Activated CD8-positive, alpha-beta memory T cell treated with anti-CD3 and anti-CD28 coated beads, Interleukin-2, amount 50 U/mL, for 24 hours (primary cell): ENCODE data around the gene DTX3.

Source experiments
- DNase-seq: peaks from one replicate; pipeline ENCODE4 v3.0.0-alpha.2; 2020; ENCODE audit errors: extremely low read depth

The DTX3 gene

DNA sequence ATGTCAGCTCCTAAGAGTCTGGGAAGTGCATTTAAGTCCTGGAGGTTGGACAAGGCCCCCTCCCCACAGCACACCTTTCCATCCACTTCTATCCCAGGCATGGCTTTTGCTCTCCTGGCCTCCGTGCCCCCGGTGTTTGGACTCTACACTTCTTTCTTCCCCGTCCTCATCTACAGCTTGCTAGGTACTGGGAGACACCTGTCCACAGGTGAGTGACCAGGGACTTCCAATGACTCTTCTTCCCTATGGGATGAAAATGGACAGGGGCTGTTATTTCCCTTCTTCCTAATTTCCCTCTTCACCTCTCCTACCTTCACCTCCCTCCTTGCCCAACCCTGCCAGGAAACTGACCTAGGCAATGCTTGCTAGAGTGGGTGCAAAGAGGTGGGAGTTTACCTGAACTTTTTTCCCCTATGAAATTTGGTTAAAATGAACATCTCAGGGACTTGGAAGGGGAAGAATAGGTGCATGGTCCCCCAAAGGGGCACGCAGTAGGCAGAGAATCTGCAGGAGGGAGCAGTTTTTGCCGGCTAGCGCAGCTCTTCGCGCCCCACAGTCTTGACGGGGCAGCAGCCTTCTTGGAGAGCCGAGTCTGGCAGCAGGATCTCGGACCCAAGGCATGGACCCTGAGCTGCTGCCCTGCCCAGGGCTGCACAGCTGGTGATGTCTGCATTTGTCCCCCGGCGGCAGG lies 15.8 kb downstream of the DTX3 start:
- DNase-seq: no peak

DNA sequence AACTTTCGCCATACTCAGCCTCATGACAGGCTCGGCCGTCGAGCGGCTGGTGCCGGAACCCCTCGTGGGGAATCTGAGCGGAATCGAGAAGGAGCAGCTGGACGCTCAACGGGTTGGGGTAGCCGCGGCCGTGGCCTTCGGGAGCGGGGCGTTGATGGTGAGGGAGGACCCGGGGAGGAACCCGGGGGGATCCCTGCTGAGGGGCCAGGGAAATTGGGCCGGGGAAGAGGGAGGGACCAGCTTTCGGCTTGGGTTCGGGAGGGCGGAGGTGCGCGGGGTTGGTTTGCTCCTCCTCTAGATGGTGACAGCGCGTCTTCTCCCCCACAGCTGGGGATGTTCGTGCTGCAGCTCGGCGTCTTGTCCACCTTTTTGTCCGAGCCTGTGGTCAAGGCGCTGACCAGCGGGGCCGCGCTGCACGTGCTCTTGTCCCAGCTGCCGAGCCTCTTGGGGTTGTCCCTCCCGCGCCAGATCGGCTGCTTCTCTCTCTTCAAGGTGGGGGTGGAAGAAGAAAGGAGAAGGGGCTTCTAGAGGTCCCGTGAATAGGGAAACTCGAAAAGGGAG lies 16.4 kb downstream of the DTX3 start:
- no peak for DNase-seq

DNA sequence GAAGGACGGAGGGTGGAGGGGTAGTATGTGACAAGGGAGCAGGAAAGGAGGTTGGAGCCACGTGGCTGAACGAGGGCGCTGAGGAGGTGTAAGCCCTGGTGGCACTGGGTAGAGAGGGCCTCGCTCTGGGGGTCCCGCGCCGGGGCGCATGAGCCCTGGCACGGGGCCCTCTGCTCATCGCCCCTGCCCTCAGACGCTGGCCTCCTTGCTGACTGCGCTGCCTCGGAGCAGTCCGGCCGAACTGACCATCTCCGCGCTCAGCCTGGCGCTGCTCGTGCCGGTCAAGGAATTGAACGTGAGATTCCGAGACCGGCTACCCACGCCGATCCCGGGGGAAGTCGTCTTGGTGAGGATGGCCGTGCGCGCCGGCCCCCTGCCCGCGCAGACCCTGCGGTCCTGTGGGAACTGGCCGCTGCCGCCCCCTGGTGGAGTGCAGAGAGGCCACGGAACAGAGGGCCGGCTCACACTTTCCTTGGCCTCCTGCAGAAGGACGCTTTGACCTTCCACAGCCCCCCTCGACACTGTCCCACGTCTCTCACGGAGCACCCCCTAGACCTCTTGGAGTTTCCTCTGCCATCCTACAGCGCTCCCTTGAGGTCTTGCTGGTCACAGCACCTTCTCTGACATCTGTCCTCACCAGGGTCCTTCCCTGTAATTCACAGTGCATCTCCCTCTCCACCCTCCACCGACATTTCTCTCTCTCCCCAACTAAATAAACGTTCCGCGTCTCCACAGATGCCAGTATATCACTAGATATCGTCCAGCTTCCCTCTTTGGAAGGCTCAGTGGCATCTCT lies 17.1 kb downstream of the DTX3 start:
- DNase-seq: no peak

DNA sequence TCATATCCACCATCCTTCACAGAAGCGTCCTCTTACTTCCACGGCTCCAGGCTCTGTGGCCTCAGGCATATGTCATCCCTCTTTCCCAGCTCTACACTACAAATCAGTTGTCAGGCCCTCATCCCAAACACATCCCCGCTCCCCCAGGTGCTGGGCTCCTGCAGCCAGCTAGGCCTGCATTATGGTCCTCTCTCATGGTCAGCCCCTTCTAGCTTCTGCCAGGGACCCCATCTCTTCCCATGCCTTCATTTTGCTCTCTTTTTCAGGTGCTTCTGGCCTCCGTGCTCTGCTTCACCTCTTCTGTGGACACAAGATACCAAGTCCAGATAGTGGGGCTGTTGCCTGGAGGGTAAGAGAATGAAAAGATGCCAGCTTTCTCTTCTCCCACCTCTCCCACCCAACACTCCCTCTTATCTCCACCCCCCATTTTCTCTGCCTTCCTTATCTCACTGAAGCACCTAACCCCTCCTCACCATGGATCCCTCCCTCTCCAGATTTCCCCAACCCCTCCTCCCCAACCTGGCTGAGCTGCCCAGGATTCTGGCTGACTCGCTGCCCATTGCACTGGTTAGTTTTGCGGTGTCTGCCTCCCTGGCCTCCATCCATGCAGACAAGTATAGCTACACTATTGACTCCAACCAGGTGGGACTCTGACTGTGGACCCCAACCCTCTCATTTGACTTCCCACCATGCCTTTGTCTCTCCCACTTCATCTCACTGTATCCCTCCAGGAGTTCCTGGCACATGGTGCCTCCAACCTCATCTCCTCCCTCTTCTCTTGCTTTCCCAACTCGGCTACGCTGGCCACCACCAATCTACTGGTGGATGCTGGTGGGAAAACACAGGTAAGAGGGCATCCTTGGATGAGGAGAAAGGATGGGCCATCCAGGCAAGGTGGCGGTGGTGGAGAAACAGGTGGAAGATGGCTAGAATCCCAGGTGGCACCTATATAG lies 17.9 kb downstream of the DTX3 start:
- no peak for DNase-seq

DNA sequence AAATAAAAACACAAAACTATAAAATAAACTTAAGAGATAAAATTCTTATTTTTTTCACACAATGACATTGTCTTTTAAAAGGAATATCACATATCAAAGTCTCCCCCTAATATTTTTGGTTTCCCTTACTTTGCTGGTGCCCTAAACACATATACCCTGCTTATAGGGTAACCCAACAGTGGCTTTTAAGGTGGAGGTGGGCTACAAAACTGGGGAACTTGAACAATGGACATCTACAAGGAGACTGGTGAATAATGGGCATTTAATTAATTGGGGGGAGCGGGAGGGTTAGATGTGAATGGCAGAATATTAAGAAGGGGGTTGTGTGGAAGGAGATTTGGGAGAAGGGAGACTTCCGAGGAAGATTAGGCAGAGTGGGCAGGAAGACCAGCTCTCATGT lies 18.8 kb downstream of the DTX3 start:
- no peak for DNase-seq

DNA sequence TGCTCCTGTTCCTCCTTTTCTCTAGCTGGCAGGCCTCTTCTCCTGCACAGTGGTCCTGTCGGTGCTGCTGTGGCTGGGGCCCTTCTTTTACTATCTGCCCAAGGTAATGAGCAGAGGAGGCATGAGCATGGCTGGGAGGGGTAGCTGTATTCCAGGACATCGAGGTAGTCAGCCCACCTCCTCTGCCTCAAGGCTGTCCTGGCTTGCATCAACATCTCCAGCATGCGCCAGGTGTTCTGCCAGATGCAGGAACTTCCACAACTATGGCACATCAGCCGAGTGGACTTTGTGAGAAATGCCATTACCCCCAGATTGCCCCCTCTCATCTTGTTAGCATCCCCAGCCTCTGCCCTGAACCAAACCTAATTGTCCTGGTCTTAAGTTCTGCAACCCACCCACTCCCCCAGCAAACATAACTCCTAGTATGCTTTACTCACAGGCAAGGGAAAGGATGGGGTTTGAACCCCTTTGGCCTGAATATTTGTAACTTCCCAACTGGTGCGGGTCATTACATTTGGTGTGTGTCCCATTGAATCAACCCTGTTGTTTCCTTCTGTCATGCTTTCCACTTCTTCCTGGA lies 19.3 kb downstream of the DTX3 start:
- DNase-seq: no peak

DNA sequence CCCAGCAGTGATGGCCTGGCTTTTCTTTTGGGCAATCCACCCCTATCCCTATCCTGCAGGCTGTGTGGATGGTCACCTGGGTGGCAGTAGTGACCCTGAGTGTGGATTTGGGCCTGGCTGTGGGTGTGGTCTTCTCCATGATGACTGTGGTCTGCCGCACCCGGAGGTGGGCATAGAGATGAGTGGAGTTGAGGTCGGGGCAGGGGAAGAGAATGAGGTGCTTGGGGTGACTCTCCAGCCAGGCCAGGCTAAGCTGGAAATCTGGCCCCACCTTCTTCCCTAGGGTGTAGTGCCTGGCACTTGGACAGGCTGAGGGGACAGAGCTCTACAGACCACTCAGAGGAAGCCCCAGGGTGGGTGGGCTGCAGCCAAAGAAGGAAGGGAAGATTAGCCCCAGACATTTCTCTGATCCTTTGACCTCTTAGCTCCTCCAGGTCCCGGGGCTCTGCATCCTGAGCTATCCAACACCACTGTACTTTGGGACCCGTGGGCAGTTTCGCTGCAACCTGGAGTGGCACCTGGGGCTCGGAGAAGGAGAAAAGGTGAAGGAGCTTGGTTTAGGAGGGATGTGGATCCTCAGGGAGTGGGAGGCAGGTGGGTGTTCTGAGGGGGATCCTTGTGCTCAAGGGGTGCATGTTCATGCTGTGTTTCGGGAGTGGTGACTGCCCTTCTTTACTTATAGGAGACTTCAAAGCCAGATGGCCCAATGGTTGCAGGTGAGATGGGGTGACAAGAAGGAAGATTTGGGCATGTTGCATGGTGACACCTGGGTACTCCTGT lies 20.0 kb downstream of the DTX3 start:
- no peak for DNase-seq

DNA sequence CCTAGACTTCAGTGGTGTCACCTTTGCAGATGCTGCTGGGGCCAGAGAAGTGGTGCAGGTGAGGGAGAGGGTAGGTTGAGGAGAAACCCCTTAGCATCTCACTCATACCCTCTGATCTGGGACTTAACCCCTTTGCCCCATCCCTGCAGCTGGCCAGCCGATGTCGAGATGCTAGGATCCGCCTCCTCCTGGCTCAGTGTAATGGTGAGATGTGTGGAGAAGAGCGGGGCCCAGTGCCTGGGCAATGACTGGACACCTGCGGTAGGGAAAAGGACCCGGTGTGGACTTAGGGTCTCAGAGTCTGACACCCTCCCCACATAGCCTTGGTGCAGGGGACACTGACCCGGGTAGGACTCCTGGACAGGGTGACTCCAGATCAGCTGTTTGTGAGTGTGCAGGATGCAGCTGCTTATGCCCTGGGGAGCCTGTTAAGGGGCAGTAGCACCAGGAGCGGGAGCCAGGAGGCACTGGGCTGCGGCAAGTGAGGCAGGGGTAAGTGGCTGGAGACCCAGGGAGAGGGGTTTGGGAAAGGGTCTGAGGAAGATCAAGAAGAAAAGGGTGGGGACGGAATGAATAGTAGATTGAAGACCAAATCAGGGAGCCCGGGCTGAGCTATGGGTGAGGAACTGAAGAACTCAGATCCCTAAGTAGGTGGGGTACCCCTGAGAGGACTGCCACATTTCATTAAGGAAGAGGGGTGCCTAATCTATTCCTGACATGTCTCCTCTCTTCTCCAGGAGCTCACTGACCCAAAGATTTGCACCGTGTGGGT lies 20.8 kb downstream of the DTX3 start:
- no peak for DNase-seq

DNA sequence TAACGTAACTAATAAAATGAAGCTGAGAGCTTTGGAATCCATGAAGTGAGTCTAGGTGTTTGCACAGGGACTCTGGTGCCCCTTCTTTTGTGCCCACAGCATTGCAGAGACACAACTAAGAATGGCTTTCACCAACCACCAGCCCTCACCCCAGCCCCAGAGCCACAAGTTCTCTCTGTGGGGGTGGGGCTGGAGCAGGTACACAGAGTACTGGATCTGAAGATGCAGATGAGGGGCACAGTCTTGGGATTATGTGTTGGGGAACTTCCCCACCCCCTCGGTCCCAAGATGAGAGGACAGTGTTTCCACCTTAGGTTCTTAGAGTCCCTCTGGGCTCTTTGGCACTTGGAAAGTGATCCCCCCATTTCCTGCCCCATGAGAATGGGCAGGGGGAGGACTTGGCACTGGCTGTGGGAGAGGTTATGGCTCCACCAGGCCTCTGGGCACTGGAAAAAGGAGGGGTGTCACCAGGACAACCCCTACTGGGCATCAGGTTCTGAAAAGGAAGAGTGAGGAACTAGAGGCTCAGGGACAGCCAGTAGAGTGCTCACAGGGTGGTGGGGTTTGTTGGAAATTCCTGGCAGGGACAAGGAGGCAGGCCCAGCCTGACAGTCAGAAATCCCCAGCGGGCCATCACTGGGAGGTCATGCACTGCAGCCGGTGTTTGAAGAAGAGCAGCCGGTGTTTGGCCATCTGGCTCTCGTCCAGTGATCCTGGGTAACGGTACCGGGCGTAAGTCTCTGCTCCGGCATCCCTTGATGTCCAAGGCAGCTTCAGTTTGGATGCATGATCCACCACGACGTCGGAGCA lies 21.7 kb downstream of the DTX3 start:
- no peak for DNase-seq

DNA sequence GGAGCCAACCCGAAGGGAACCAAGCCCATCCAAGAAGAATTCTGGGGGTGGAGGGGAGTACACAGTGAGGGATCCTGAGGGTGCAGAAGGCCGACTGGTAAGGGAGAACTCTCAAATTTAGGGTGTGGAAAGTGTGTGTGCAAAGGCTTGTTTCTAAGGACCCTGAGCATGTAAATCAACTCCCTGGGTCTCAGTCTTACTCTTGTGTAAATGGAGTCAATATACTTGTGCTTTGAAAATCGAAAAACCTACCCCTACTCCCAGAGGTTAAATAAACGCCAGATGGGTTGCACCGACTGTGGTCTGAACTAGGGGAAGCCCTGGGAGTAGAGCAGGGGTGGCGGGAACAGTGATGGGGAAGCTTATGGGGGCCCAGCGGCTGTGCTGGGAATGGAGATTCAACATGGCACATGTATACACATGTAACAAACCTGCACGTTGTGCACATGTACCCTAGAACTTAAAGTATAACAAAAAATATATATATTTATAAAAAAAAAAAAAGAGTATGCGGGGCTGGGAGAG lies 22.4 kb downstream of the DTX3 start:
- no peak for DNase-seq

DNA sequence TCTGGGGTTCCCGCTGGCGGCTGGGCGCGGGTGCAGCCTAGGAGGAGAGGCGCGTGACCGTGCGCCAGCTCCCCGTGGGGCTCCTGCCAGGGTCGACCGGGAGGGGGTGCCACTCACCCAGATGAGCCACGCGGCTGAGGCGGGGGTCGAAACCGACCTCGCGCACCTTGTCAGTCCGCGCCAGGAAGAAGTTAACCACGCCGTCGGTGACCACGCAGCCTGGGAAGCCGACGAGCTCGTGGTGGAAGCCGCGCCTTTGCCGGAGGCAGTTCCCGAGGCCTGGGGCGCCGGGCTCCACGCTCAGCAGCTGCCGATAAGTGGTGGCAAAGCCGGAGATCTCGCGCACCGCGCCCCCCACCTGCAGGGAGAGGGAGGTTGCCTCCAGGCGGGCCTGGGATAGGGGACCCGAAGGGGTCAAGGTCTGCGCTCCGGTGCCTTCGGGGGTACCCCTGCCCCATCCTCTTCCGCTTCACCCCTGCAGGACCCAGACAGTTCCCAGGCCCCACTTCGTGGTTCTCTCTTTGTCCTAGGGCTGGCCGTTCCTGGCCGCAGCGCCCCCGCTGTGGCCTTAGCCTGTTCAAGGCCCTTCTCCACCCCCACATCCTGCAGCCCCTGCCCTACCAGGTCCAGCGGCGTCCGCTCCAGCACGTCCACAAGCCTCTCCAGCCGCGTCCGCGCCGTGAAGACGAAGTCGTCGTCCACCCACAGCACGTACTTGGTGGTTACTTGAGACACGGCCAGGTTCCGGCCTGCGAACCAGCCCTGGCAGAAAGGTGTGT lies 23.1 kb downstream of the DTX3 start:
- DNase-seq: no peak

DNA sequence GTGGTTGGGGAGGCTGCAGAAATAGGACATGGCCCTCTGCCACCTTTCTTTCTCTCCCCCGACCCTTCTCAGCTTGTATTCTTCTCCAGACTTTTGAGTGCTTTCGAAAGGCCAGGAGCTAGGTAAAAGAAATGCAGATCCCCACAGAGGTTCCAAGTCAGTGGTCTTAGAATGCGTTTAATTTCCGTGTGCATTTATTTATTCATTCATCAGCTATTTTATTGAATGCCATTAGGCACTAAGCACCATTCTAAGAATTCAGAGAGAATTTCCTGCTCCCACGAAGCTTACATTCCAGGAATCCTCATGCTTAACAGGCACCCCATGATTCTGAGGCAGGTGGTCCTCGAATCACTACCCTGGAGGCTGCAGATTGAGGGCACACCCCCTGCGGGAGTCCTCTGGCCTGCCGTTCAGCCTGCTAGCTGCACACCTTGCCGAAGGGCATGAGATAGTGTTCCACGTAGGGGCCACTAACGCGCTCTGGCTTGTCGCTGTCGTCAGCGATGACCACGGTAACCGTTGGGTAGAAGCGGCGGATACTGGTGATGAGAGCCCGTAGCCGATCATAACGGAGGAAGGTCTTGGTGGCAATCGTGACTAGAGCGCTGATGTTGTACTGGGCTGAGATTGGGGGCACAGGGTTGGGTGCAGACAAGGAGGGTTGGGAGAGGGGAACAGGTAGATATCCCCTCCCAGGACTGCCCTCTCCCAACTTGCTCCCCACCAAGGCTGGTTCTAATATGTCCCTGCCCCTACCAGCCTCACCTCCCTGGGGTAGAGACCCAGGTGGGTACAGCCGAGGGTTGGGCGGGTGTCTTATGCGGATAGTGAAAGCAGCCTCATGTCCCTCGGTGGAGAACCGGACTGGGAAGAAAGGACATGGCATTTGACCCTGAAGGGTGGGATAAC lies 23.9 kb downstream of the DTX3 start:
- no peak for DNase-seq

DNA sequence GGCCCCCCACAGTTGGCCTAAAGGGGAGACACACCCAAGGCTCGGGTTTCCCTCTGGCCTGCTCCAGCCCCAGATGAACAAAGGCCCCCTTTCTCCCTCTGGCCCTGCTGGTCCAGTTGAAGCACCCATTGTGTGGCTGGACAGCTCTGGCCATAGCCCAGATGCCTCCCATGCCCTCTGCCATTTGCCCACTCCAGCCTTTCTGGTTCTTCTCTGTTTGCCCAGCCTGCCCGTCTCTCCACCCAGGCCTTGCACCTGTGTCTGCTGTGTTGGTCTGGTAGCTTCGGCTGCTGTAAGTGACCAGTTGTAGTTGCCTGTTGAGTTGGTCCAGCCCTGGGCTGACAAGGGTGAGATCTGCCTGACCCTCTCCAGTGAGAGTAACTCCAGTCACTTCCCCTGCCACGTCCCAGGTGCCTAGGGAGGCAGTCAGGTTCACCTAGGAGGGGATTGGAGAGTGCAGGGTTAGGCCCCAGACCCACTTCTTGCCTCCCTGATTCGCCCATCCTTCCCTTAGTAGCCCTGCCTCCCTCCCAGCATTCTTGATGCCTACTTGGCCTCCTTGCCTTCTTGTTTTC lies 25.4 kb downstream of the DTX3 start:
- DNase-seq: no peak

DNA sequence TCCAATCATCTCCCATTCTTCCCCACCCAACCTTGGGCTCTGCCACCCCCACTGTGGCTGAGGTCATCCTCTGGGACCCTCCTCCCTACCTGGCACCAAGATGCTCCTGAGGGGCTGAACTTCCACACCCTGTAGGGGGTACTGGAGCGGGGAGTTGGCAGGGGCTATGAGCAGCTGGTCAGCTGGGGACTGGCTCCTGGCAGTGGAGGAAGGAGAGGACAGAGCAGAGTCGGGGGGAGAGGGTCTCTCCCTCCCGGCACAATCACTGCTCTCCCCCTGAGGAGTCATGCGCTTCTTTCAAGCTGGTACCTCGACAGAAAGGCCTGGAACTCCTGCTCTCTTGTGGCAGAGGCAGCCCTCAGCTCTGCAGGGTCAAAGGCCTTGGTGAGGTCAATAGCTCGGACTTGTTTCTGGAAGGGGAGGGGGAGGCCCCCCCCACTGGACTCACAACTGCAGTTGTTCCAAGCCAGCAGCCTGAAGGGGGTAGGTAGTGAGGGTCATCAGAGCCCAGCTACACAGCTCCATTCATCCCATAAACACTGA lies 26.3 kb downstream of the DTX3 start:
- no peak for DNase-seq

DNA sequence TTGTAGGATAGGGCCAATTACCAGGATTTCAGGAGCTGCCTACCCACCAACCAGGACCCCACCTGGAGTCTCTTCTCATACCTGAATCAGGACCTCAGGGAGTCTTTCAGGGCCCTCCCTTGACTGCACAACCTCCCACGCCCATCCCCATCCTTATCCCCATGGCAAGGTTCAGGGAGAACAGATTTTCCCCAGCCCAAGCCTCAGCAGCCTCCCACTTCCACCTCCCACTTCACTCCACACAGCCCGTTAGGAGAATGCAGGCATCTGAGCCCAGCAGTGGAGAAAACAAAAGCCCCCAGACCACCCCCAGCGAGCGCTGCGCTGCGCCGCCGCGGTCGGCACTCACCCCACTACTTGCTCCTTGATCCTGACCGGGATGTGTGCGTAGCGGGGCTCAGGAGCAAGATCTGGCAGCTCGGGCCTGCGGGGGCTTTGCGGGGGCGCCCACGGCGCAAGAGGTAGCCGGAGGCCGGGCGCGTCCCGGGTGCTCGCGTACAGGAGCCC lies 27.0 kb downstream of the DTX3 start:
- DNase-seq: no peak
